ENCODE results near the gene CNPY1.
"Not testable (repeated sequence)": the region's sequence is repeated elsewhere in the genome, so short reads cannot be mapped to it uniquely, and the experiment has no call there.

Gene CNPY1

GRCh38 chr7:155546449-155546848, at the start of gene CNPY1:
Gene CNPY1 (minus strand): TSS chr7:155546559. CDS start chr7:155545929, 630 bp downstream.
- POLR2A ChIA-PET: not testable (repeated sequence)

GRCh38 chr7:155594961-155595366, 48.6 kb upstream of the CNPY1 start:
- CTCF ChIA-PET: interaction anchor here (0.6 to 15.0 kb wide), 3 partner anchors 12 to 176 kb away, joined by 3 to 410 read pairs (median 189); no protein-coding TSS in a partner anchor

More at GRCh38 chr7:155546449-155546848, at the start of gene CNPY1:
- DNase-seq (ENCODE audit: low read depth, low spot score); H3K4me3 ChIP-seq (ENCODE audit: low read depth, low read length): not testable (repeated sequence)
- CTCF ChIA-PET: interaction anchor here (1.0 kb wide), 1 partner anchor 9 kb away, joined by 3 read pairs; no protein-coding TSS in a partner anchor

GRCh38 chr7:155594163-155594732, 47.9 kb upstream of the CNPY1 start:
- no peak overlapping the region for H3K4me3 ChIP-seq (ENCODE audit: low read depth, low read length)
- no peak for DNase-seq (ENCODE audit: low read depth, low spot score)
- POLR2A ChIA-PET: no interaction called here
- CTCF ChIA-PET: interaction anchor here (14.0 to 15.0 kb wide), 2 partner anchors 148 to 177 kb away, joined by 189 to 410 read pairs; no protein-coding TSS in a partner anchor
- no peak for TF ChIP-seq CTCF (IDR thresholded peaks at IDR 0.05; ENCODE audit: insufficient read depth, low read length, missing control alignments)

More at GRCh38 chr7:155594961-155595366, 48.6 kb upstream of the CNPY1 start:
- no peak for DNase-seq (ENCODE audit: low read depth, low spot score)
- no peak overlapping the region for H3K4me3 ChIP-seq (ENCODE audit: low read depth, low read length)
- TF ChIP-seq CTCF (IDR thresholded peaks at IDR 0.05; ENCODE audit: insufficient read depth, low read length, missing control alignments): no peak
- POLR2A ChIA-PET: no interaction called here

GRCh38 chr7:155593461-155594162, 47.3 kb upstream of the CNPY1 start:
- CTCF ChIA-PET: interaction anchor here (1.2 to 15.0 kb wide), 3 partner anchors 9 to 177 kb away, joined by 3 to 410 read pairs (median 189); no protein-coding TSS in a partner anchor
- H3K4me3 ChIP-seq (ENCODE audit: low read depth, low read length): no peak overlapping the region
- TF ChIP-seq CTCF (IDR thresholded peaks at IDR 0.05; ENCODE audit: insufficient read depth, low read length, missing control alignments): no peak
- DNase-seq (ENCODE audit: low read depth, low spot score): no peak
- POLR2A ChIA-PET: no interaction called here

- ChIA-PET POLR2A (no interaction called here), CTCF (interaction anchor here (3.2 to 15.0 kb wide), 2 partner anchors 8 to 151 kb away, joined by 11 to 410 read pairs; no protein-coding TSS in a partner anchor)
- no peak for DNase-seq (ENCODE audit: low read depth, low spot score)
- TF ChIP-seq CTCF (IDR thresholded peaks at IDR 0.05; ENCODE audit: insufficient read depth, low read length, missing control alignments): no peak
- no peak overlapping the region for H3K4me3 ChIP-seq (ENCODE audit: low read depth, low read length)
Observed at GRCh38 chr7:155591055-155591775, 44.9 kb upstream of the CNPY1 start.

GRCh38 chr7:155590215-155591018, 44.1 kb upstream of the CNPY1 start:
- CTCF ChIA-PET: interaction anchor here (0.6 to 3.2 kb wide), 2 partner anchors 9 to 177 kb away, joined by 4 to 11 read pairs; no protein-coding TSS in a partner anchor
- DNase-seq (ENCODE audit: low read depth, low spot score): no peak
- POLR2A ChIA-PET: no interaction called here
- no peak overlapping the region for H3K4me3 ChIP-seq (ENCODE audit: low read depth, low read length)
- no peak for TF ChIP-seq CTCF (IDR thresholded peaks at IDR 0.05; ENCODE audit: insufficient read depth, low read length, missing control alignments)
